D721Med (cell line): ENCODE measurements around the gene GON7.
"Not testable (repeated sequence)": the region's sequence is repeated elsewhere in the genome, so short reads cannot be mapped to it uniquely, and the experiment has no call there.

ENCODE experiments used
- DNase-seq: peaks from one replicate; pipeline ENCODE4 v3.0.0; 2011; ENCODE audit warnings: low spot score; ENCODE audit not compliant: insufficient read length
- FAIRE-seq: peaks from 2 replicates; lab custom pipeline; 2011; peaks lifted over from hg19 to GRCh38; lab: Jason Lieb, UNC
- TF ChIP-seq, protein P1 (sequence below): IDR thresholded peaks from 2 replicates; pipeline ENCODE4 v1.5.1; 2012; ENCODE audit warnings: mild to moderate bottlenecking, control low read depth; ENCODE audit not compliant: insufficient read depth; ENCODE audit errors: missing control alignments

The GON7 gene

GRCh38 chr14:93161411-93161940 lies 45.4 kb downstream of the GON7 start:
- TF ChIP-seq, protein P1, sequence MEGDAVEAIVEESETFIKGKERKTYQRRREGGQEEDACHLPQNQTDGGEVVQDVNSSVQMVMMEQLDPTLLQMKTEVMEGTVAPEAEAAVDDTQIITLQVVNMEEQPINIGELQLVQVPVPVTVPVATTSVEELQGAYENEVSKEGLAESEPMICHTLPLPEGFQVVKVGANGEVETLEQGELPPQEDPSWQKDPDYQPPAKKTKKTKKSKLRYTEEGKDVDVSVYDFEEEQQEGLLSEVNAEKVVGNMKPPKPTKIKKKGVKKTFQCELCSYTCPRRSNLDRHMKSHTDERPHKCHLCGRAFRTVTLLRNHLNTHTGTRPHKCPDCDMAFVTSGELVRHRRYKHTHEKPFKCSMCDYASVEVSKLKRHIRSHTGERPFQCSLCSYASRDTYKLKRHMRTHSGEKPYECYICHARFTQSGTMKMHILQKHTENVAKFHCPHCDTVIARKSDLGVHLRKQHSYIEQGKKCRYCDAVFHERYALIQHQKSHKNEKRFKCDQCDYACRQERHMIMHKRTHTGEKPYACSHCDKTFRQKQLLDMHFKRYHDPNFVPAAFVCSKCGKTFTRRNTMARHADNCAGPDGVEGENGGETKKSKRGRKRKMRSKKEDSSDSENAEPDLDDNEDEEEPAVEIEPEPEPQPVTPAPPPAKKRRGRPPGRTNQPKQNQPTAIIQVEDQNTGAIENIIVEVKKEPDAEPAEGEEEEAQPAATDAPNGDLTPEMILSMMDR: no peak
- FAIRE-seq (no peak), DNase-seq (no peak)

DNA sequence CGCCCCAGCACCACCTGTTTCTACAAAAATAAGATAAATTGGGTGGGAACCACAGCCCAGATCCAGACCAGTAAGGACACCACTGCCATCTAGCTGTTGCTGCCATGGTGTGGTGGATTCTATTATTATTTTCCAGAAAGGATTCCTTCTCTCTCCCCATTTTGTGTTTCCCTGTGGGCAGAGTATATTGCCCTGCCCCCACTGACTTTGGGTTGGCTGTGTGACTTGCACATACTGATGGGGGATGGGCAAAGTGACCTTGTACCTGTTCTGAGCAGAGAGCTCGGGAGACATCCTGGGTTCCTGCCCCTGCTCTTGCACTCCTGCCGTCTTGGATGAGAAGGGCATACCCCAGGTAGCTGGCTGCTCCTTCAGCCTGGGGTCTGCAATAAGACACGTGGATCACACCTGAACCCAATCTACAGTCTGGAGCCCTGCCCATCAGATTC lies 46.5 kb downstream of the GON7 start:
- FAIRE-seq: no peak
- DNase-seq: no peak
- TF ChIP-seq, protein P1: peak; percentile 36

DNA sequence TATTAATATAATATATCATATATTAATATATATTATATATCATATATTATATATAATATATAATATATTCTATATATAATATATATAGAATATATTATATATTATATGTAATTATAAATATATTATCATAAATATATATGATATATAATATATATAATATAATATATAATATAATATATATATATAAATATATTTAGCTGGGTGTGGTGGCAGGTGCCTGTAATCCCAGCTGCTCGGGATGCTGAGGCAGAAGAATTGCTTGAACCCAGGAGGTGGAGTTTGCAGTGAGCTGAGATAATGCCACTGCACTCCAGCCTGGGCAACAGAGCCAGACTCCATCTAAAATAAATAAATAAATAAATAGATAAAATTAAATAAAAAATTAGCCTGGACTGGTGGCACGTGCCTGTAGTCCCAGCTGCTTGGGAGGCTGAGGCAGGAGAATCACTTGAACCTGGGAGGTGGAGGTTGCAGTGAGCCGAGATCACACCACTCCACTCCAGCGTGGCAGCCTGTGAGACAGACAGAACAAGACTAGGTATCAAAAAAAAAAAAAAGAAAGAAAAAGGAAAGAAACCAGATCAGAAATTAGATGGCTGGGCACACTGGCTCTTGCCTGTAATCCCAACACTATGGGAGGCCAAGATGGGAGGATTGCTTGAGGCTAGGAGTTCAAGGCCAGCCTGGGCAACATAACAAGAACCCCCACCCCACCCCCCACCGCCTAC lies 47.1 kb downstream of the GON7 start:
- DNase-seq, FAIRE-seq: not testable (repeated sequence)

DNA sequence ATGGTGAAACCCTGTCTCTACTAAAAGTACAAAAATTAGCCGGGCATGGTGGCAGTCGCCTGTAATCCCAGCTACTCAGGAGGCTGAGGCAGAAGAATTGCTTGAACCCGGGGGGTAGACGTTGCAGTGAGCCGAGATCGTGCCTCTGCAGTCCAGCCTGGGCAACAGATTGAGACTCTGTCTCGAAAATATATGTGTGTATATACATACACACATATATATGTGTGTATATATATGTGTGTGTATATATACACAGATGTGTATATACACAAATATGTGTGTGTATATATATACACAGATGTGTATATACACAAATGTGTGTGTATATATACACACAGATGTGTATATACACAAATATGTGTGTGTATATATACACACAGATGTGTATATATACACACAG lies 48.5 kb downstream of the GON7 start:
- DNase-seq, FAIRE-seq: not testable (repeated sequence)

DNA sequence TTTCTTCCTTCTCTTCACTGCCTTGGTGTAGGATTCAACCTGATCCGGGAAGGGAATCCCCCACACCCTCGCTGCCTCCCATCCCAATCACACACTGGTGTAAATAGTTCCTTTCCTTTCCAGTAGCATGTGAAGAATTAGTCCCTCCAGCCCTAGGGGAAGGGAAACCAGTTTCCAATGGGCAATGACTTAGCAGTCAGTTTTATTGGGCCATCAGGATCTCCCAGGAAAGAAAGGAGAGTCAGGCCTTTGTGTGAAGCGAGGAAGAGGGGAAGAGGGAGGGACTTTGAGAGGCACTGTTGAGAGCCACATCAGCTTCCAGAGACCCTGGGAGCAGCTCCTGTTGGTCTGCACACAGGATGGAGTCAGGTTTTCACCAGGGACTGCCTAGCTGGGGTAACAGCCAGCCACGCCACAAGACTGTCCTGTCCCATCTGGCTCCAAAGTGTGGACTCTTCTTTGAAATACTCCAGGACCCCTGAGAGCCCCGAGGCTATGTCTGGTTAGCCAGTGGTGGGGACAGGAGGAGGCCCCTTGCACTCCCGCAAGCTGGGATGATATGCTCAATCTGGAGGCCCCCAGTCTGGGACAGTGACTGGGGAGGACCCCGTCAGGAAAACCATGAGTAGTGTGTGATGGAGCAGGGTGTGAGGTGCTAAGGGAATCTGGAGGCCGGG lies 50.0 kb downstream of the GON7 start:
- DNase-seq: no peak
- no peak for FAIRE-seq
- TF ChIP-seq, protein P1: no peak

DNA sequence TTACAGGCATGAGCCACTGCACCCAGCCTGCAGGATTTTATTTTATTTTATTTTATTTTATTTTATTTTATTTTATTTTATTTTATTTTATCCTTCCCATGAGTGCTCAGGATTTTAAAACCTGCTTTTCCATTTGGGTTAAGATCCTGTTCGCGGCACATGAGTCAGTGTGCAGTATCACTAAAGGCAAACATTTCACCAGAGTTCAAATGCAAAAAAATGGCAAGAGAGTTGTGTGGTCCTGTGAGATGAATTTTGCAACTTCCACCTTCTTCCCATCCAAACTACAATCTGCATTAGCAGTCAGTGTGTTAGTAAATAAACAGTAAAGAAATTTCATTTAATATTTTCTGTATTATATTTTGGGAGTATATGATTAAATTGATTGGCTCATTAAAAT lies 51.2 kb downstream of the GON7 start:
- FAIRE-seq: no peak
- TF ChIP-seq, protein P1: no peak
- no peak for DNase-seq

DNA sequence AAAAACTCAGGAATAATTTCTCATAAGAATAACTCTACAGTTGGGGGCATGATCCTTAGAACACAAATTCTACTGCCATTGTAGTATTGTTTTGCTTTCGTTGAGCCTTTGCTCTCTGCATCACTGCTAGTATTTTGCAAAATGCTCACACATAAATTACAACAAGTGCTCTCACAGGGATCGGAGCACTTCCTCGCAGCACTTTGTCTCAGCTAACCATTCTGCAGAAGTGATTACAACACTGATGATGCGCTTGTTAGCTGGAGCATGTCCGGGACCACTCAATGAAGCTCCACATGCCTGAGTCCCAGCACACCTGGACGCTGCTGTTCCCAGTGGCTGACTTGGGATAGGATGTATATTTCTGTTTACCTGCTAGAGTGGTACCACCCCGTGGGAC lies 53.7 kb downstream of the GON7 start:
- FAIRE-seq: no peak
- TF ChIP-seq, protein P1: no peak

More for the DNA sequence above, 53.7 kb downstream of the GON7 start:
- DNase-seq: no peak
